ACC112 (cell line): ENCODE results near the gene ARHGEF17.

ENCODE experiments used
- H2AFZ ChIP-seq: fragments of 200-600 bp; sonication (generic); one replicate; pipeline ENCODE4 v1.6.0; 2017; ENCODE audit warnings: antibody characterized with exemption, low read length; ENCODE audit not compliant: unreplicated experiment
- H3K27ac ChIP-seq: fragments of 200-600 bp; sonication (generic); 2 replicates; pipeline ENCODE4 v1.5.1; 2014; ENCODE audit warnings: low read depth, mild to moderate bottlenecking, antibody characterized with exemption, low read length, moderate library complexity
- H3K27me3 ChIP-seq: fragments of 200-600 bp; sonication (generic); 2 replicates; pipeline ENCODE4 v1.6.1; 2014; ENCODE audit warnings: mild to moderate bottlenecking, antibody characterized with exemption, low read length, moderate library complexity, mixed read lengths; ENCODE audit not compliant: insufficient read depth
- H3K36me3 ChIP-seq: fragments of 200-600 bp; sonication (generic); 2 replicates; pipeline ENCODE4 v1.6.1; 2016; ENCODE audit warnings: mild to moderate bottlenecking, antibody characterized with exemption, low read length, moderate library complexity, mixed read lengths; ENCODE audit not compliant: insufficient read depth
- H3K4me1 ChIP-seq: fragments of 200-600 bp; sonication (generic); one replicate; pipeline ENCODE4 v1.6.1; 2016; ENCODE audit warnings: low read length, mixed read lengths; ENCODE audit not compliant: insufficient read depth, unreplicated experiment, control insufficient read depth
- H3K4me3 ChIP-seq: fragments of 200-600 bp; sonication (generic); 2 replicates; pipeline ENCODE4 v1.5.1; 2014; ENCODE audit warnings: mild to moderate bottlenecking, low read depth, low read length
- H3K79me2 ChIP-seq: fragments of 200-600 bp; sonication (generic); one replicate; pipeline ENCODE4 v1.6.0; 2016; ENCODE audit warnings: low read length; ENCODE audit not compliant: control insufficient read depth, unreplicated experiment, insufficient read depth

The ARHGEF17 gene

GRCh38 chr11:73335204-73335923, 27.3 kb downstream of the ARHGEF17 start:
- Histone ChIP-seq H3K79me2 (peaks cover 55% of the 10 kb centered on the region), H2AFZ (no peak overlapping the region), H3K4me3 (no peak overlapping the region), H3K4me1 (peaks cover 54% of the 10 kb centered on the region), H3K27ac (peak overlapping the region; percentile 77), H3K36me3 (no peaks in the 10 kb centered on the region), H3K27me3 (no peaks in the 10 kb centered on the region)

GRCh38 chr11:73337846-73338245, 29.8 kb downstream of the ARHGEF17 start:
- H3K36me3 ChIP-seq: no peaks in the 10 kb centered on the region
- no peak overlapping the region for H2AFZ ChIP-seq
- H3K27me3 ChIP-seq: no peaks in the 10 kb centered on the region
- H3K27ac ChIP-seq: no peak overlapping the region
- H3K79me2 ChIP-seq: peaks cover 43% of the 10 kb centered on the region
- no peak overlapping the region for H3K4me3 ChIP-seq
- peaks cover 29% of the 10 kb centered on the region for H3K4me1 ChIP-seq

GRCh38 chr11:73338279-73338678, 30.2 kb downstream of the ARHGEF17 start:
- peaks cover 25% of the 10 kb centered on the region for H3K4me1 ChIP-seq
- H3K36me3 ChIP-seq: no peaks in the 10 kb centered on the region
- no peak overlapping the region for H3K4me3 ChIP-seq
- H3K27ac ChIP-seq: no peak overlapping the region
- H3K27me3 ChIP-seq: no peaks in the 10 kb centered on the region
- H2AFZ ChIP-seq: no peak overlapping the region
- peaks cover 41% of the 10 kb centered on the region for H3K79me2 ChIP-seq

GRCh38 chr11:73340164-73340563, 32.1 kb downstream of the ARHGEF17 start:
- no peak overlapping the region for H3K27ac ChIP-seq

GRCh38 chr11:73342633-73343032, 34.6 kb downstream of the ARHGEF17 start:
- Histone ChIP-seq H3K27ac (no peak overlapping the region), H3K27me3 (no peaks in the 10 kb centered on the region), H3K36me3 (no peaks in the 10 kb centered on the region), H2AFZ (no peak overlapping the region), H3K79me2 (peaks cover 51% of the 10 kb centered on the region), H3K4me3 (no peak overlapping the region), H3K4me1 (no peaks in the 10 kb centered on the region)

More at GRCh38 chr11:73340164-73340563, 32.1 kb downstream of the ARHGEF17 start:
- Histone ChIP-seq H3K4me3 (no peak overlapping the region), H2AFZ (no peak overlapping the region), H3K79me2 (peaks cover 53% of the 10 kb centered on the region), H3K36me3 (no peaks in the 10 kb centered on the region), H3K4me1 (peaks cover 6% of the 10 kb centered on the region), H3K27me3 (no peaks in the 10 kb centered on the region)

GRCh38 chr11:73343076-73343873, 35.2 kb downstream of the ARHGEF17 start:
- Histone ChIP-seq H3K4me1 (no peaks in the 10 kb centered on the region), H3K27ac (no peak overlapping the region), H3K27me3 (no peaks in the 10 kb centered on the region), H3K36me3 (no peaks in the 10 kb centered on the region), H3K4me3 (no peak overlapping the region), H3K79me2 (peaks cover 47% of the 10 kb centered on the region), H2AFZ (no peak overlapping the region)

GRCh38 chr11:73344191-73344607, 36.1 kb downstream of the ARHGEF17 start:
- no peaks in the 10 kb centered on the region for H3K4me1 ChIP-seq
- no peak overlapping the region for H3K27ac ChIP-seq
- peaks cover 46% of the 10 kb centered on the region for H3K79me2 ChIP-seq
- no peak overlapping the region for H2AFZ ChIP-seq
- no peaks in the 10 kb centered on the region for H3K36me3 ChIP-seq
- no peaks in the 10 kb centered on the region for H3K27me3 ChIP-seq
- H3K4me3 ChIP-seq: no peak overlapping the region

GRCh38 chr11:73345481-73346160, 37.5 kb downstream of the ARHGEF17 start:
- H3K4me3 ChIP-seq: no peak overlapping the region
- no peak overlapping the region for H3K27ac ChIP-seq
- H3K36me3 ChIP-seq: no peaks in the 10 kb centered on the region
- no peaks in the 10 kb centered on the region for H3K4me1 ChIP-seq
- peaks cover 36% of the 10 kb centered on the region for H3K79me2 ChIP-seq
- no peak overlapping the region for H2AFZ ChIP-seq
- no peaks in the 10 kb centered on the region for H3K27me3 ChIP-seq

GRCh38 chr11:73346186-73346935, 38.3 kb downstream of the ARHGEF17 start:
- Histone ChIP-seq H3K79me2 (peaks cover 35% of the 10 kb centered on the region), H3K27ac (no peak overlapping the region), H3K4me1 (no peaks in the 10 kb centered on the region), H3K36me3 (no peaks in the 10 kb centered on the region), H2AFZ (no peak overlapping the region), H3K4me3 (no peak overlapping the region), H3K27me3 (no peaks in the 10 kb centered on the region)

- H3K27me3 ChIP-seq: no peaks in the 10 kb centered on the region
- no peaks in the 10 kb centered on the region for H3K36me3 ChIP-seq
- H3K27ac ChIP-seq: no peak overlapping the region
- H2AFZ ChIP-seq: no peak overlapping the region
- no peak overlapping the region for H3K4me3 ChIP-seq
- no peaks in the 10 kb centered on the region for H3K4me1 ChIP-seq
- H3K79me2 ChIP-seq: peaks cover 32% of the 10 kb centered on the region
These were observed 39.0 kb downstream of the ARHGEF17 start for GRCh38 chr11:73347067-73347466.
